HepG2 (cell line): ENCODE data around the gene NID1. TPM values are rescaled to one million over a fixed set of nuclear protein-coding genes. Genes with fewer than 3 reads are reported as not detected.
A peak's percentile ranks its signal among the peaks of the same experiment; 100 is the strongest.

Experiments used
- ATAC-seq: fragments of 200-7000 bp; cut with Tn5 transposase; 3 replicates; pipeline ENCODE4 v1.9.1; 2020; ENCODE audit warnings: mild to moderate bottlenecking, moderate library complexity
- BruUV-seq: library from RNA; stranded (reverse); fragments of 400-500 nt; replicated peaks from 2 replicates; lab custom pipeline; 2021; lab: Mats Ljungman, UMichigan
- CTCF ChIA-PET: fragments of 300-600 bp; formaldehyde crosslinking; extraction: SDS; loops from one replicate; lab custom pipeline; 2021; ENCODE audit warnings: low total read pairs, inconsistent platforms, low intra/inter-chr PET ratio; lab: Yijun Ruan, JAX
- POLR2A ChIA-PET: fragments of 350-600 bp; sonication (Branson Sonifier 250); formaldehyde crosslinking; loops from one replicate; lab custom pipeline; 2020; ENCODE audit warnings: antibody characterized with exemption, inconsistent platforms; lab: Yijun Ruan, JAX
- DNase-seq: peaks from one replicate; pipeline ENCODE4 v3.0.0-alpha.2; 2015; ENCODE audit warnings: low spot score
- FAIRE-seq: peaks from 3 replicates; lab custom pipeline; 2011; peaks lifted over from hg19 to GRCh38; lab: Jason Lieb, UNC
- H2AFZ ChIP-seq: one replicate; pipeline ENCODE4 v1.6.1; 2011; ENCODE audit warnings: low read length, inconsistent platforms
- H3K27ac ChIP-seq: fragments of 300-600 bp; 3 replicates; pipeline ENCODE4 v1.8.0; 2011; ENCODE audit warnings: mixed run types, mild to moderate bottlenecking, mixed read lengths, low read length, inconsistent platforms; ENCODE audit not compliant: insufficient read depth; ENCODE audit errors: extremely low read length
- H3K27me3 ChIP-seq, 2 experiments: fragments of 200-600 bp in 1 of 2; 2 replicates in 1 of 2; 3 replicates in 1 of 2; pipeline versions ENCODE4 v1.6.0 to v1.8.0; 2011; ENCODE audit warnings: low read length in 2 of 2, mild to moderate bottlenecking in 2 of 2, moderate library complexity in 2 of 2, inconsistent platforms in 1 of 2; ENCODE audit not compliant: insufficient read depth in 2 of 2, control insufficient read depth in 1 of 2
- H3K36me3 ChIP-seq, 2 experiments: fragments of 200-600 bp in 1 of 2; replicated peaks in 1 of 2; 2 replicates in 1 of 2; 3 replicates in 1 of 2; pipeline versions ENCODE4 v1.5.1 to v1.8.0; 2011; ENCODE audit warnings: low read length in 2 of 2, inconsistent platforms in 1 of 2; ENCODE audit not compliant: insufficient read depth in 2 of 2, control insufficient read depth in 1 of 2
- H3K4me1 ChIP-seq: 2 replicates; pipeline ENCODE4 v1.5.1; 2012; ENCODE audit warnings: low read length, inconsistent platforms; ENCODE audit not compliant: insufficient read depth
- H3K4me2 ChIP-seq: 2 replicates; pipeline ENCODE4 v1.6.0; 2011; ENCODE audit warnings: low read depth, low read length, inconsistent platforms
- H3K4me3 ChIP-seq, 3 experiments: fragments of 200-600 bp in 1 of 3; sonication (generic), shearing (Covaris generic) in 1 of 3; replicated peaks in 1 of 3; 2 replicates each; pipeline ENCODE4 v1.5.1; 2011 to 2016; ENCODE audit warnings: low read length in 3 of 3, inconsistent platforms in 2 of 3, low read depth in 2 of 3, mild to moderate bottlenecking in 2 of 3, control low read depth in 1 of 3, mixed read lengths in 1 of 3; ENCODE audit not compliant: insufficient read depth in 1 of 3
- H3K79me2 ChIP-seq: one replicate; pipeline ENCODE4 v1.6.1; 2011; ENCODE audit warnings: low read length, inconsistent platforms; ENCODE audit not compliant: insufficient read depth
- H3K9ac ChIP-seq: 2 replicates; pipeline ENCODE4 v1.6.0; 2011; ENCODE audit warnings: mild to moderate bottlenecking, low read depth, low read length, inconsistent platforms; ENCODE audit not compliant: insufficient read depth
- H3K9me3 ChIP-seq: 2 replicates; pipeline ENCODE4 v1.5.1; 2012; ENCODE audit warnings: mild to moderate bottlenecking, low read length
- H4K20me1 ChIP-seq: 2 replicates; pipeline ENCODE4 v1.6.0; 2011; ENCODE audit warnings: inconsistent platforms, mild to moderate bottlenecking, low read length, moderate library complexity; ENCODE audit not compliant: insufficient read depth
- BORCS8-MEF2B ChIP-seq: sonication (generic); formaldehyde crosslinking; IDR thresholded peaks from 2 replicates; pipeline ENCODE4 v1.8.0; 2022; ENCODE audit warnings: mild to moderate bottlenecking, missing genetic modification reagents
- CTCF ChIP-seq: sonication (generic); formaldehyde crosslinking; IDR thresholded peaks from 2 replicates; pipeline ENCODE4 v1.5.0; 2020; ENCODE audit warnings: mild to moderate bottlenecking, missing genetic modification reagents, moderate library complexity
- HNF4G ChIP-seq, 2 experiments: sonication (generic) in 1 of 2; formaldehyde crosslinking in 1 of 2; IDR thresholded peaks; 2 replicates each; pipeline versions ENCODE4 v1.4.0 to v1.6.1; 2011 to 2020; ENCODE audit warnings: borderline replicate concordance in 2 of 2, low read depth in 2 of 2, mild to moderate bottlenecking in 2 of 2, low read length in 1 of 2, missing genetic modification reagents in 1 of 2, moderate library complexity in 1 of 2
- KAT8 ChIP-seq: IDR thresholded peaks from 2 replicates; pipeline ENCODE4 v1.6.1; 2016; ENCODE audit warnings: missing genetic modification reagents, missing compliant biosample characterization
- MAX ChIP-seq: IDR thresholded peaks from 2 replicates; pipeline ENCODE4 v1.6.1; 2012; ENCODE audit warnings: inconsistent platforms
- NR2C2 ChIP-seq: sonication (generic); formaldehyde crosslinking; IDR thresholded peaks from 2 replicates; pipeline ENCODE4 v1.4.0; 2020; ENCODE audit warnings: missing genetic modification reagents, mild to moderate bottlenecking, moderate library complexity, borderline replicate concordance
- NR2F1 ChIP-seq, 2 experiments: fragments of 450-650 bp in 1 of 2; formaldehyde crosslinking in 1 of 2; IDR thresholded peaks; 2 replicates each; pipeline versions ENCODE4 v1.5.0 to v1.6.1; 2016 to 2020; ENCODE audit warnings: mild to moderate bottlenecking in 1 of 2, missing compliant biosample characterization in 1 of 2, missing genetic modification reagents in 1 of 2, moderate library complexity in 1 of 2
- STAG1 ChIP-seq: sonication (generic); formaldehyde crosslinking; IDR thresholded peaks from 2 replicates; pipeline ENCODE4 v1.4.0; 2020; ENCODE audit warnings: missing genetic modification reagents
- ZEB1 ChIP-seq: IDR thresholded peaks from 2 replicates; pipeline ENCODE4 v1.6.1; 2012; ENCODE audit warnings: mild to moderate bottlenecking, low read depth, inconsistent platforms; ENCODE audit not compliant: insufficient replicate concordance
- WGBS: methylation state at CpG from one replicate; pipeline ENCODE4 v1.1.6; 2017; ENCODE audit warnings: low lambda C conversion rate; 5-methylcytosine and 5-hydroxymethylcytosine counted together
- in situ Hi-C: cut with HindIII; loops from 2 replicates; pipeline ENCODE4 v1.10.0; 2017; ENCODE audit warnings: low pct_unique_long_range_greater_than_20kb; ENCODE audit not compliant: extremely low pct_ligation_motif_present
- intact Hi-C: fragments of 100-400 bp; cut with micrococcal nuclease; formaldehyde crosslinking; loops from one replicate; pipeline ENCODE4 v1.10.0; 2022; ENCODE audit not compliant: unreplicated experiment
- polyA plus RNA-seq, 8 experiments: library from polyadenylated mRNA; depleted of rRNA in 3 of 8; stranded (reverse) in 7 of 8; unstranded in 1 of 8; fragments of >200 nt; fragmentation: Illumina TruSeq in 4 of 8; extraction: Trizol in 4 of 8; gene quantifications; 2 replicates each; pipeline versions ENCODE4 v1.2.1 to v1.2.3, GENCODE V29; 2011 to 2016; ENCODE audit warnings: low read depth in 4 of 8, missing spikeins in 1 of 8, mixed read lengths in 1 of 8; ENCODE audit not compliant: insufficient read depth in 1 of 8
- total RNA-seq, 5 experiments: library from RNA; depleted of rRNA; stranded (reverse); fragments of >200 nt; fragmentation: Illumina TruSeq; extraction: Trizol; gene quantifications; 2 replicates each; pipeline ENCODE4 v1.2.3, GENCODE V29; 2016; ENCODE audit warnings: low read depth in 1 of 5
- TF ChIP-seq, protein P1 (sequence below): sonication (generic); formaldehyde crosslinking; IDR thresholded peaks from 2 replicates; pipeline ENCODE4 v1.4.0; 2020; ENCODE audit warnings: missing genetic modification reagents
- TF ChIP-seq, protein P2 (sequence below): sonication (generic); formaldehyde crosslinking; IDR thresholded peaks from 2 replicates; pipeline ENCODE4 v1.5.0; 2020; ENCODE audit warnings: missing genetic modification reagents

NID1 gene
- total and polyA plus RNA-seq, 2 of the 13 experiments (the other 11 are each of a cell fraction or from before 2014, with no cell fraction given) = 50.2 to 56.1 TPM

GRCh38 chr1:235954306-235955283 is 110.3 kb downstream of the NID1 start:
- intact Hi-C loops (loop anchor here (1.0 kb wide), 1 partner anchor 17 kb away; no protein-coding TSS in a partner anchor), in situ Hi-C loops (no loop called here)
- H3K4me3 ChIP-seq = no peak overlapping the region; a peak in 1 of 6 replicates
- ATAC-seq (peak; percentile 94), DNase-seq (peak; percentile 37), FAIRE-seq (peak; percentile 61)
- POLR2A ChIA-PET = no interaction called here
- H3K4me2 ChIP-seq = peak overlapping the region; percentile 33; the same call in 1 of the 2 replicates
- no peaks in the 10 kb centered on the region for H3K79me2 ChIP-seq
- H3K4me1 ChIP-seq = peaks cover 11% of the 10 kb centered on the region
- CTCF ChIA-PET = no interaction called here
- 33% methylated on average over 10 of the region's 11 CpGs for WGBS
- H3K27ac ChIP-seq = no peak overlapping the region
- no peaks in the 10 kb centered on the region; a peak in 1 of 5 replicates for H3K27me3 ChIP-seq
- no peak overlapping the region for H2AFZ ChIP-seq
- no peaks in the 10 kb centered on the region for H4K20me1 ChIP-seq
- no peak overlapping the region for H3K9ac ChIP-seq
- BruUV-seq = no TSS peak
- H3K9me3 ChIP-seq = no peaks in the 10 kb centered on the region
- no peaks in the 10 kb centered on the region for H3K36me3 ChIP-seq
- TF ChIP-seq CTCF (CRISPR knock-in tag) (peak; percentile 64), KAT8 (CRISPR knock-in tag) (0 out of 2 replicates have a peak, but pooled peaks have one; percentile 16), NR2C2 (CRISPR knock-in tag) (peak; percentile 74), HNF4G (IDR thresholded peaks at IDR 0.05; ENCODE audit: borderline replicate concordance, low read depth, low read length) (peak; percentile 84), HNF4G (CRISPR knock-in tag; IDR thresholded peaks at IDR 0.05; ENCODE audit: borderline replicate concordance, low read depth) (no peak; the same call in 1 of the 2 replicates), MAX (peak; percentile 51), ZEB1 (peak; percentile 54), NR2F1 (CRISPR knock-in tag; IDR thresholded peaks at IDR 0.05) (peak; percentile 55 to 59), STAG1 (peak; percentile 22; the same call in 1 of the 2 replicates), BORCS8-MEF2B (CRISPR knock-in tag) (no peak)
- TF ChIP-seq, protein P1, sequence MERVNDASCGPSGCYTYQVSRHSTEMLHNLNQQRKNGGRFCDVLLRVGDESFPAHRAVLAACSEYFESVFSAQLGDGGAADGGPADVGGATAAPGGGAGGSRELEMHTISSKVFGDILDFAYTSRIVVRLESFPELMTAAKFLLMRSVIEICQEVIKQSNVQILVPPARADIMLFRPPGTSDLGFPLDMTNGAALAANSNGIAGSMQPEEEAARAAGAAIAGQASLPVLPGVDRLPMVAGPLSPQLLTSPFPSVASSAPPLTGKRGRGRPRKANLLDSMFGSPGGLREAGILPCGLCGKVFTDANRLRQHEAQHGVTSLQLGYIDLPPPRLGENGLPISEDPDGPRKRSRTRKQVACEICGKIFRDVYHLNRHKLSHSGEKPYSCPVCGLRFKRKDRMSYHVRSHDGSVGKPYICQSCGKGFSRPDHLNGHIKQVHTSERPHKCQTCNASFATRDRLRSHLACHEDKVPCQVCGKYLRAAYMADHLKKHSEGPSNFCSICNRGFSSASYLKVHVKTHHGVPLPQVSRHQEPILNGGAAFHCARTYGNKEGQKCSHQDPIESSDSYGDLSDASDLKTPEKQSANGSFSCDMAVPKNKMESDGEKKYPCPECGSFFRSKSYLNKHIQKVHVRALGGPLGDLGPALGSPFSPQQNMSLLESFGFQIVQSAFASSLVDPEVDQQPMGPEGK = peak; percentile 85
- TF ChIP-seq, protein P2, sequence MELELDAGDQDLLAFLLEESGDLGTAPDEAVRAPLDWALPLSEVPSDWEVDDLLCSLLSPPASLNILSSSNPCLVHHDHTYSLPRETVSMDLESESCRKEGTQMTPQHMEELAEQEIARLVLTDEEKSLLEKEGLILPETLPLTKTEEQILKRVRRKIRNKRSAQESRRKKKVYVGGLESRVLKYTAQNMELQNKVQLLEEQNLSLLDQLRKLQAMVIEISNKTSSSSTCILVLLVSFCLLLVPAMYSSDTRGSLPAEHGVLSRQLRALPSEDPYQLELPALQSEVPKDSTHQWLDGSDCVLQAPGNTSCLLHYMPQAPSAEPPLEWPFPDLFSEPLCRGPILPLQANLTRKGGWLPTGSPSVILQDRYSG (CRISPR knock-in tag) = no peak
